ENCODE results near the gene PGM5.

DNA sequence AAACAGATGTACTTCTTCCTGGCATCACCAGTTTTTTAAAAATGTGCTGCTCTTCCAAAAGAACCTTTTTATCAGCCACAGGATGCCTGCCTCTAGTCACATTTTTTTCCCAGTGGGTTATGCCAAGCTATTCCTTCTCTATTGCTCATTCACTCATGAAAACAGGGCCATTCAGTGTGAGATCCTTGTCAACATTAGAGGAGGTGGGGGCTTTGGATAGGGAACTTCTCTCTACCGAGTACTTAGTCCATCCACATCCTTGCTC, 181.1 kb downstream of the PGM5 start:
- TF ChIP-seq, protein P1, sequence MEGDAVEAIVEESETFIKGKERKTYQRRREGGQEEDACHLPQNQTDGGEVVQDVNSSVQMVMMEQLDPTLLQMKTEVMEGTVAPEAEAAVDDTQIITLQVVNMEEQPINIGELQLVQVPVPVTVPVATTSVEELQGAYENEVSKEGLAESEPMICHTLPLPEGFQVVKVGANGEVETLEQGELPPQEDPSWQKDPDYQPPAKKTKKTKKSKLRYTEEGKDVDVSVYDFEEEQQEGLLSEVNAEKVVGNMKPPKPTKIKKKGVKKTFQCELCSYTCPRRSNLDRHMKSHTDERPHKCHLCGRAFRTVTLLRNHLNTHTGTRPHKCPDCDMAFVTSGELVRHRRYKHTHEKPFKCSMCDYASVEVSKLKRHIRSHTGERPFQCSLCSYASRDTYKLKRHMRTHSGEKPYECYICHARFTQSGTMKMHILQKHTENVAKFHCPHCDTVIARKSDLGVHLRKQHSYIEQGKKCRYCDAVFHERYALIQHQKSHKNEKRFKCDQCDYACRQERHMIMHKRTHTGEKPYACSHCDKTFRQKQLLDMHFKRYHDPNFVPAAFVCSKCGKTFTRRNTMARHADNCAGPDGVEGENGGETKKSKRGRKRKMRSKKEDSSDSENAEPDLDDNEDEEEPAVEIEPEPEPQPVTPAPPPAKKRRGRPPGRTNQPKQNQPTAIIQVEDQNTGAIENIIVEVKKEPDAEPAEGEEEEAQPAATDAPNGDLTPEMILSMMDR (conservative IDR thresholded peaks at IDR 0.05; ENCODE audit: low read length): no peak
- no peak for TF ChIP-seq EZH2phosphoT487 (IDR thresholded peaks at IDR 0.05; ENCODE audit: borderline replicate concordance)
